NT2/D1 (cell line): ENCODE measurements around the gene OTOG.

ENCODE experiments used
- SUZ12 ChIP-seq: IDR thresholded peaks from 2 replicates; pipeline ENCODE4 v1.6.1; 2011; ENCODE audit not compliant: insufficient read length, insufficient read depth; ENCODE audit errors: extremely low read depth
- ZNF274 ChIP-seq: IDR thresholded peaks from 2 replicates; pipeline ENCODE4 v1.6.1; 2011; ENCODE audit warnings: mild to moderate bottlenecking, low read depth, low read length

DNA sequence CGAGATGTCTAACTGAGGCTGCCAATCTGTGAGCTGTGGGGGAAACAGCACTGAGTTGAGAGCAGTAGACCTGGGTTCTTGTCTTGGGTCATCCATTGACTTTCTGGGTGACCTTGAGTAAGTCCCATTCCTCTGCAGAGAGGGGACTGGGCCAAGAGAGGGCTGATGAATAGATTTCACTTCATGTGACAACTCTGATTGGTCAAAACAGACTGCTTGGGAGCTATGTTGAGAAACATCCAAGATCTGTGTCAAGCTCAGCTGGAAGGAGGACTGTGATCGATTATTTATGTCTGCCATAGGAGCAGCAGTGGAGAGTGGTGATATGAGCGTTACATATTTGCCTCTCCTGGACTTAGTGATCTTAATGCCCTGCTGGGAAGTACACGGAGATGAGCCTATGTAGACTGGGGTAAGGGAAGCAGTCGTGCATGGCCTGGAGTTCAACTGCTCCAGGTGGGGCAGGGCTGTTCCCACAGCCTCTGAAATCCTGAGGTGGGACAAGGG is 47.7 kb downstream of the OTOG start:
- TF ChIP-seq SUZ12 (no peak), ZNF274 (no peak)
